Hepatocyte (in vitro differentiated cells): ENCODE data around the gene TMPO.

Source experiments
- CTCF ChIP-seq: fragments of 200-600 bp; sonication (generic); IDR thresholded peaks from 2 replicates; pipeline ENCODE4 v1.5.1; 2016; ENCODE audit warnings: antibody characterized with exemption, mild to moderate bottlenecking; ENCODE audit not compliant: poor library complexity
- EZH2 ChIP-seq: fragments of 200-600 bp; sonication (generic); IDR thresholded peaks from 2 replicates; pipeline ENCODE4 v1.6.1; 2016; ENCODE audit warnings: antibody characterized with exemption, mild to moderate bottlenecking, borderline replicate concordance
- EZH2phosphoT487 ChIP-seq: fragments of 200-600 bp; sonication (generic); IDR thresholded peaks from one replicate; pipeline ENCODE4 v1.6.1; 2018; ENCODE audit warnings: antibody characterized with exemption, mild to moderate bottlenecking, low read depth, moderate library complexity; ENCODE audit not compliant: unreplicated experiment, severe bottlenecking

GRCh38 chr12:98551787-98552186, 36.4 kb downstream of the TMPO start:
- TF ChIP-seq CTCF (no peak), EZH2phosphoT487 (no peak), EZH2 (no peak)
